Lower leg skin (tissue), 3 donors: ENCODE data around the gene UTY.

Experiments
- CTCF ChIP-seq, 3 donors: fragments of 450-650 bp; IDR thresholded peaks; one replicate each; pipeline ENCODE4 v1.5.1; 2016; ENCODE audit warnings: antibody characterized with exemption in 3 of 3, mild to moderate bottlenecking in 3 of 3, moderate library complexity in 2 of 3
- POLR2A ChIP-seq, 2 donors: fragments of 450-650 bp; IDR thresholded peaks; one replicate each; pipeline ENCODE4 v1.6.1; 2016 to 2017; ENCODE audit warnings: antibody characterized with exemption in 2 of 2, mild to moderate bottlenecking in 1 of 2, moderate library complexity in 1 of 2

- no peak for TF ChIP-seq CTCF (IDR thresholded peaks at IDR 0.05)
- TF ChIP-seq POLR2A (IDR thresholded peaks at IDR 0.05), result no peak
These were observed 141.1 kb downstream of the UTY start for GRCh38 chrY:13338711-13339110.
